ENCODE data around the gene DOCK3.

DNA sequence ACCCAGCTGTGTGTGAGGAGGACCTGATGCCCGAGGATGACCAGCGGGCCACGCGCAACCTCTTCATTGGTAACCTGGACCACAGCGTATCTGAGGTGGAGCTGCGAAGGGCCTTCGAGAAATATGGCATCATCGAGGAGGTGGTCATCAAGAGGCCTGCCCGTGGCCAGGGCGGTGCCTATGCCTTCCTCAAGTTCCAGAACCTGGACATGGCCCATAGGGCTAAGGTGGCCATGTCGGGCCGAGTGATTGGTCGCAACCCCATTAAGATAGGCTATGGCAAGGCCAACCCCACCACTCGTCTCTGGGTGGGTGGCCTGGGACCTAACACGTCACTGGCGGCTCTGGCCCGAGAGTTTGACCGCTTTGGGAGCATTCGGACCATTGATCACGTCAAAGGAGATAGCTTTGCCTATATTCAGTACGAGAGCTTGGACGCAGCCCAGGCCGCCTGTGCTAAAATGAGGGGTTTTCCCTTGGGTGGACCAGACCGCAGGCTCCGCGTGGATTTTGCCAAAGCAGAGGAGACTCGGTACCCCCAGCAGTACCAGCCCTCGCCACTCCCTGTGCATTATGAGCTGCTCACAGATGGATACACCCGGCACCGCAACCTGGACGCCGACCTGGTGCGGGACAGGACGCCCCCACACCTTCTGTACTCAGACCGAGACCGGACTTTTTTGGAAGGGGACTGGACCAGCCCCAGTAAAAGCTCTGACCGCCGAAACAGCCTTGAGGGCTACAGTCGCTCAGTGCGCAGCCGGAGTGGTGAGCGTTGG is 717.8 kb downstream of the DOCK3 start:
- TF ChIP-seq, protein P1, sequence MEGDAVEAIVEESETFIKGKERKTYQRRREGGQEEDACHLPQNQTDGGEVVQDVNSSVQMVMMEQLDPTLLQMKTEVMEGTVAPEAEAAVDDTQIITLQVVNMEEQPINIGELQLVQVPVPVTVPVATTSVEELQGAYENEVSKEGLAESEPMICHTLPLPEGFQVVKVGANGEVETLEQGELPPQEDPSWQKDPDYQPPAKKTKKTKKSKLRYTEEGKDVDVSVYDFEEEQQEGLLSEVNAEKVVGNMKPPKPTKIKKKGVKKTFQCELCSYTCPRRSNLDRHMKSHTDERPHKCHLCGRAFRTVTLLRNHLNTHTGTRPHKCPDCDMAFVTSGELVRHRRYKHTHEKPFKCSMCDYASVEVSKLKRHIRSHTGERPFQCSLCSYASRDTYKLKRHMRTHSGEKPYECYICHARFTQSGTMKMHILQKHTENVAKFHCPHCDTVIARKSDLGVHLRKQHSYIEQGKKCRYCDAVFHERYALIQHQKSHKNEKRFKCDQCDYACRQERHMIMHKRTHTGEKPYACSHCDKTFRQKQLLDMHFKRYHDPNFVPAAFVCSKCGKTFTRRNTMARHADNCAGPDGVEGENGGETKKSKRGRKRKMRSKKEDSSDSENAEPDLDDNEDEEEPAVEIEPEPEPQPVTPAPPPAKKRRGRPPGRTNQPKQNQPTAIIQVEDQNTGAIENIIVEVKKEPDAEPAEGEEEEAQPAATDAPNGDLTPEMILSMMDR (IDR thresholded peaks at IDR 0.05), result no peak
- TF ChIP-seq POLR2A (IDR thresholded peaks at IDR 0.05) (no peak), EP300 (IDR thresholded peaks at IDR 0.05) (no peak)
